HG02588 (cell line): ENCODE data around the gene OVCH1.
"Not testable (repeated sequence)": the region's sequence is repeated elsewhere in the genome, so short reads cannot be mapped to it uniquely, and the experiment has no call there.

Source experiments
- ATAC-seq: cut with Tn5 transposase; IDR thresholded peaks from one replicate; pipeline ENCODE4 v1.9.1; 2021; ENCODE audit warnings: mild to moderate bottlenecking, moderate library complexity; ENCODE audit not compliant: unreplicated experiment

OVCH1 gene

DNA sequence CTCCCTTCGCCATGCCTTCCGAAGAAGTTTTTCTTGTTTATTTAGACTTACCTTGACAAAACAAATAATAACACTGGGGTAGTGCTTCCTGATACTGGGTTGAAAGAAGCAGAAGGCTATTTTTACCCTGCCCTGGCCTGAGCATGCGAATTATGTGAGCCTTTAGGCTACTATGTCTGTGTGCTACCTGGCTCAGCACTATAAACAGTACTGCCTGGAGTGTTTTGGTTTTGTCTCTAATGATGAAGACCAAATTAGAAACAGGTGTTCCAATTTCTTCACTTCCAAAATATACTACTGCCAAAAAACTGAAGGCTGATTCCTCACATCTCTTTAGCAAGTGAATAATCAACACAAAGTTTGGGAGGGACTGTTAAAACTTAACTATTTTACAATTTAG, 7.6 kb upstream of the OVCH1 start:
- ATAC-seq: no peak

DNA sequence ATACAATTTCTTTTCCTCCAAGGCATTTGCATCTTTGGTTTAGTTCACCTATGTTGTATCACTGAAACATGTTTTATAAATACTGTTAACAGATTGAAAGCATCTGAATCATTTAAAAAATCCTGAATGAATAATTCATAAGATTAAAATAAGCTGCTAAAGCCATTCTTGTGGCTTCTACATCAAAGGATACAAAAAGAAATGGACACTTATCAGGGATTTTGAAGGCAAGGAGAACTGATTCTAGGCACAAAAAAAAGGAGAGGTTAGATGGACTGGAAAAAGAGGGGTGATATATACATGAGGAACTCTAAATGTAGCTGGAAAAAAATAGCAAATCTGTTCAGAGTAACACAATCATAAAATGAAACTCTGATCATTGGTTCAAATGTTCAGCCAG, 5.8 kb upstream of the OVCH1 start:
- no peak for ATAC-seq

DNA sequence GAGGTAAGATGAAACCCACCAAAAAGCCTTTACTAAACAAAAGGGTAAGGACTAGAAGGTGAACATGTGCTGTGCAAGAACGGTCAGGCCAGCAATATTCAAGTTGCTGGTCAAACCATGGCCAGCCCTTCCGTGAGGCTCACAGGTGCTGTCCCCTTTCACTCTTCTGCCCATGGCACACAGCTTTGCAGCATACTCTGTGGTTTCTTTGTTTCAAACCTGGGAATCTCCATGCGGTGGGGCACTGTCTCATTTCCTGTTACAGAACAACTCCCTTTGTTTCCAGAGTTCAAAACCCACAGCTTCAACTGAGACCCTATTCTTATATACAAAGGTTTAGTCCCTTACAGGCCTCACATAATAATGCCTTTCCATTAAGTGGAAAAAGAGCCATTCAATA, 1.7 kb upstream of the OVCH1 start:
- ATAC-seq: no peak

DNA sequence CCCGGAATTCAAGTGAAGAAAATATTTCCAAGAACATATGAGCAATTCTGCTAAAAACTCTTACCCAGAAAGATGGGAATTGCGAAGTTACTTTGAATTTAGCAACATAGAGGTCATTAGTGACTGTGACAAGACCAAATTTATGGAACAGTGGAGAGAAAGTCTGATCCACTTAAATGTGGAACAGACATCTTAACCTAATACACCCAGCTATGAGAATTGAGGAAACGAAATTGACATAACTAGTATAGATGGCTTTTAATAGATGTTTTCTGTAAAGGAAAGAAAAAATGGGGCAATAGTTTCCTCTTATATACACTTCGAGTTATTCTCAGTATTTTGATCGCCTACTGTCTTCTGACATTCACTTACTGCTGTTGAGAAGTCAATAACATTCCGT, 4.6 kb downstream of the OVCH1 start:
- ATAC-seq: no peak

DNA sequence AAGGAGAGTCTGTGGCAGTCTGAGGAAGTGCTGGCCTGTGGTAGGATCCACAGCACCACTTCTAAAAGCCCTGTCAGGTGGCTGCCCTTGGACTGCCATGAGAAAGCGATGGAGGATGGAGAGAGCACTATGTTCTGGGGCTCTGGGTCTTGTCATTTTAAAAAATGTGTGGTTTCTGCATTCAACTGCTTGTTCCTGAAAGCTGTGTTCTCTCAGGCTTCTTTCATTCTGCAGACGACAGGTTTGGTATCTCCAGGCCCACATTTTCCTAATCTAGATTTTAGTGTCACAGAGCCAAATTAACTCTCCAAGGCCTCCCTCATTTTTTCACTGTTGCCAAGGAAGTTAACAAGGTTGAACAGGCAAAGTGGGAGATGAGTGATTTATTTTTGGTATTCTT, 10.5 kb downstream of the OVCH1 start:
- no peak for ATAC-seq

DNA sequence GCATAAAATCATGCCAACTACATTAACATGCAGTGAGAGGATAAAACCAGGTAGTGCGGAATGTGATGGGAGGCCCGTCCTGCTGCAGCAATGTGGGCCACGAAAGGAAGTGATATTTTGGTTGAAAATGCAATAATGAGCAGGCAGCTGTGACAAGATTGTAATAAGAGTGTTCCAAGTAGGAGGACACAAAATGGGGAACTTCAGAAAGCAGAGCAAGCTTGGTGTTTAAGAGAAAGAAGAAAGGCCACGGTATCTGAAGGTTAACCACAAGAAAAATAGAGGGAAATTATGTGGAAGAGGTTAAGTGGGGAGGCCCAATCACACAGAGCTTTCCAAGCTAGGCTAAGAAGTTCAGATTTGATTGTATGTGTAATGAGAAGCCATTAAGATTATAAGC, 34.3 kb downstream of the OVCH1 start:
- ATAC-seq: no peak

DNA sequence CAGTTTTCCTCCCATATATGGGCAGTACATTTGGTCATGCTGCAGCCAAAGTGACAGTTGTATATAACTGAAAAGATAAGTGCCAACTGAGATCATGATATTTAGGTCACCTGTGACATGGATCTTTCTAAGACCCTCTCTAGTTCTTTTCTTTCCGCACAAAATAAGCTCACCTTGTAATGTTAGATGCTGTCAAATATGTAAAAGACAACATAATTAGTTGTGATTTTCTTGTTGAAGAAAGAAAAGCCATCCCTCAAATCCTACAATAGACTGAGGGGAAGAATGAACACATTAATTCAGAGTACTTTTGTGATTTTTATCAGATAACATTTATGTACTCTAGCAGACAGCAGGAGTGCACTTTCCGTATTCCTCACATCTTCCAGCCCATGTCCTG, 37.4 kb downstream of the OVCH1 start:
- ATAC-seq: no peak

DNA sequence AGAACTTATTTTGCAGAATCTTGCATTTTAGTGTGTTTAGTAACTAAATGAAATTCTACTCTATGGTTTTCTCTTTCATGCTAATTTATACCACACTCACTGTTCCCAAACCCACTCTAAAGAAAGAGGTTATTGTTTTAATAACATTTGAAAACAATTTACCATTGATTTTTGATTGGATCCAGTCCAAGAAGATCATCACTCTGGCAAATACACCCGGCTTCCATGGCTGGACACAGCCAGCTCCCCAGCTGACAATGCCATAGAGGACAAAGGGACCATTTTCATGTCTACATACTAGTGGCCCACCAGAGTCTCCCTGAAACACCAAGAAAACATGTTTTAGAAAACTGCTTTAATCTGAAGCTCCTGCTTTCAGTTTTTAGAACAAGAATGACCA, 42.4 kb downstream of the OVCH1 start:
- no peak for ATAC-seq

DNA sequence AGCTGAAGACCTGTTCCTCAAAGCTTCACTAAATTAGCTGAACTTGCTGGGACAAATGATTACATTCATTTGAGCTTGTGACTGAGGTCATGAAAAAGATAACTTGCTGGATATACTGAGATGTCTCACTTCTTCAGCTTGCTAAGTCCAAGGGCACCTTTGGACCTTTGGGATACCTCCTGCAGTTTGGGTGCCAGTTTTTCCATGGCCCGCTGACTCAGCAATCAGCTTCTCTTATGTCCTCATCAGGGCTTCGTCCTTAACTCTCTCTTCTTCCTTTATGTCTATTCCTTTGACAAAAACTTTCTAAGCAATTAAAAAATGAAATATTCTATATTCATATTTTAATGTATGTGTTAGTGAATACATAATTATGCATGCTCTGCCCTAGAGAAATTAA, 45.6 kb downstream of the OVCH1 start:
- no peak for ATAC-seq

DNA sequence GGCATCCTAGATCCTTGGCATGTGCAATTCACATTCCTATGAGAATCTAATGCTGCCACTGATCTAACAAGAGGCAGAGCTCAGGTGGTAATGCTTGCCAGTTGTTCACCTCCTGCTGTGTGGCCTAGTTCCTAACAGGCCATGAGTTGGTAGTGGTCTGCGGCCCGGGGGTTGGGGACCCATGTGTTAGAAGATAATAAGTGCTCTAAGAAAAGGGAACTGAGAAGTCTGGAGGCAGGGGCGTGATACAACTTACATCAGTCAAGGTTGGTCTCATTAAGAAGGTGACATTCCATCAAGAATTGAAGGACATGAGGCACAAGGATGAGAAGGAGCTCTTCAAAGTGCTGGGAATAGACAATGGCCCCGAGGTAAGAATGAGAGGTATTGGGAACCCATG, 49.3 kb downstream of the OVCH1 start:
- ATAC-seq: no peak

DNA sequence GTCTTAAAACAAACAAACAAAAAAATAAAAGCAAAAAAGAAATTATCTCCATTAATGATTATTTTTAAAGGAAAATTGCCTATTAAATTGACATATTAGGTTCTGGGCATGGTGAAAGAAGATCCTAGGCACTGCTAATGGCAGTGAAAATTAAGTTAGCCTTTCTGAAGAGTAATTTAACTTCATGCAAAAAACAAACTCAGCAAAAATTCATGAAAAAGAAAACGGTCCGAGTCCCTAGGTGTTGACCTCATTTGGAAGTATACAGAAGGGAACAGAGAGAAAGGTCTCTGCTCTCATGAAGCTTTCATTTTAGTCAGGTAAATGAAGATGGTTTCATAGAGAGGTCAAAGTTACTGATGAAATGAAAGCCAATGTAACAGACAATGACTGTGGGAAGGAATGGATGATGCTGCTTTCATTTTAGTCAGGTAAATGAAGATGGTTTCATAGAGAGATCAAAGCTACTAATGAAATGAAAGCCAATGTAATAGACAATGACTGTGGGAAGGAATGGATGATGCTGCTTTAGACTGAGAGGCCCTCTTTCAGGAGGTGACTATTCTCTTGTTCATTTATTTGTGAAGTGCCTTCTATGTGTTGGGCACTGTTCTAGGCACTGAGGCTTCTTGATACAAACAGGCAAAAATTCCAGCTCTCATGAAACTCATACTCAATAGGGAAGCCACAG, 50.1 kb downstream of the OVCH1 start:
- ATAC-seq: no peak

DNA sequence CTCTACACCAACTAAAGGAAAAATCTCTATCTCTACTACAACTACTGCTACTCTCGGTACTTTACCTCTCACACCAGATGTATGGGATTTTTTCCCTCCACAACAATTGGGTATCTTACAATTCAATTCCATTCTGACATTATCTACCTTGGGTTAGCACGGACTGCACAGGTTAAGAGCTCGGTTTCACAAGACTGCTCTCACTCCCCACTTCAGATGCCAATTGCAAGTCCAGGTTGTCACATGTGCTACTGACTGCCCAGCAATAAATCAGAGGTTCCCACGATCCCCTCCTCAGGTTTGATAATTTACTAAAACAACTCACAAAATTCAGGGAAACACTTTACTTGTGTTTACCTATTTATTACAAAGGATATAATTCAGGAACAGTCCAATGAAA, 58.0 kb downstream of the OVCH1 start:
- no peak for ATAC-seq

DNA sequence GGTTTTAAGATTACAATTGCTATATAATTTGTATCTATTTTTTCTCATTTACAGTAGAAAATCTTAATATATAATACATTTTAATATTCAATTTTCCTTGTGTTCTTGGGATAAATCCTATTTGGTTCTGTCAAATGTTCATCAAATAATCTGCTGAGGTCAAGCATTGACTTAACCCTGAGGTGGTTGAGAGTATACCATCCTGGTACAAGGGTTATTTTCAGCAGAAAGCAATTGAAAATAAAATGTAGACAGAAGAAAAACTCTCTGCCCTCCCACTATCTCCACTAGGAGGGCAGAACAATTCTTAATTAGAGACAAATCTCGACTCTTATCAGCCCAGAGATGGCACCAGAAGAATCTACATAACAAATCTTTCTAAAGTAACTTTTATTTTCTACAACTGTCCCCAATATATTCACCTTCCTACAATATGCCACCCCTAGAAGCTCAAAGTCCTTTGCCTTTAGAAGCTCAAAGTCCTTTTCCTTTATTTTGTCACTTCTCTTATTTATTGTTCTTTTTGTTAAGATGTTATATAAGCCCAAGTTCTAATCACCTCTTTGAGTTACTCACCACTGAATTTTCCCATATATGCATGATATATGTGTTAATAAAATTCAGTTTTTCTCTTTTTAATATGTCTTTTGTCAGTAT, 58.6 kb downstream of the OVCH1 start:
- no peak for ATAC-seq

DNA sequence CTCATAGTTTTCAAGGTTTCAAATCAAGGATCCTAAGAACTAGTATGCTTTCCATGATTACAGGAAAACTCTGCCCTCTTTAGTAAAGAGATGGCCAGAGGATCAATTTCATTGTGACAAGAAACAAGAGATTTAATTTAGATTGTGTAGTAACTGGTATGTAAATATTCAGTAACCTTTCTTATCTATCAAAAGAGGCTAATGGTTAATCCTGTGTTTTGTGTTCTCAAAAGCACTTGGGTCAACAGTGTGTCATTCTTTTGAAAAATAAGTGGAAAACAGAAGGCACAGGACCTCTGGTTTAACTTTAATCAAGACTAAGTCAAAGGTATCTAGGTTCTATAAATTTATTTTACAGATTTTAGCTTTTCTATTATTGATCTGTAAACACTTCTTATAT, 59.9 kb downstream of the OVCH1 start:
- ATAC-seq: no peak

DNA sequence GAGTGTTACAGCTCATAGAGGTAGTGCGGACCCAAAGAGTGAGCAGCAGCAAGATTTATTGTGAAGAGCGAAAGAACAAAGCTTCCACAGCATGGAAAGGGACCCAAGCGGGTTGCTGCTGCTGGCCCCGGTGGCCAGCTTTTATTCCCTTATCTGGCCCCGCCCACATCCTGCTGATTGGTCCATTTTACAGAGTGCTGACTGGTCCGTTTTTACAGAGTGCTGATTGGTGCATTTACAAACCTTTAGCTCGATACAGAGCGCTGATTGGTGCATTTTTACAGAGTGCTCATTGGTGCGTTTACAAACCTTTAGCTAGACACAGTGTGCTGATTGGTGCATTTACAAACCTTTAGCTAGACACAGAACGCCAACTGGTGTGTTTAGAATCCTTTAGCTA, 60.7 kb downstream of the OVCH1 start:
- ATAC-seq: not testable (repeated sequence)

DNA sequence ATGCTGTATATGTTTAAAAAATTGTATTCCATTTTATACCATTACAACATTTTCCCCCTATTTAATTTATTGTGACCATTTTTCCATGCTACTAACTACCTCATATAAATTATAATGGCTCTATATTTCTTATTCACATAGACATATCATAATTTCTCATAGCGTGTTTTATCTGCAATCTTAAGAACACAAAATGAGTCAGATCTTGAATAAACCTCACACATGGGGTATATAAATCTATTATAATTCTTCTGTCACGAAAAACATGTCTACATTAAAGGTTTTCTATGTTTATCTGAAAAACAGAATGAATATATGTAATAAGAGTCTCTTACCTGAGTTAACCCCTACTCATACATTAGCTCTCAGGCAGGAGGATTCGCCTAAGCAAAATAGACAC, 66.0 kb downstream of the OVCH1 start:
- no peak for ATAC-seq

DNA sequence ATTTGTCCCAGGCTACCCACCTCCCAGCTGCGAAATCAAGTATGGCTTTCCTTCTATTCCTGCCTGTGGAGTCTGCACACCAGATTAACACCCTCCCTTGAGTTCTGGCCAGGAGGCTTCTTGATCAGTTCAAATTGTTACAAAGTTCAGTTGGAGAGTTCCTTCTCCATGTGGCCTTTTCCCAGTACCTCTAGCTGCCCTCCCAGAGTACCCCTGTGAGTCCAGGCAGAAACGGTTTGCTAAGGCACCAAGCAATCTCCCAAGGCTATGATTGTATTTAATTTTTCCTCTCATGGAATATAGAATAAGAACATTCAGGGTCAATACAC, 66.8 kb downstream of the OVCH1 start:
- ATAC-seq: no peak

DNA sequence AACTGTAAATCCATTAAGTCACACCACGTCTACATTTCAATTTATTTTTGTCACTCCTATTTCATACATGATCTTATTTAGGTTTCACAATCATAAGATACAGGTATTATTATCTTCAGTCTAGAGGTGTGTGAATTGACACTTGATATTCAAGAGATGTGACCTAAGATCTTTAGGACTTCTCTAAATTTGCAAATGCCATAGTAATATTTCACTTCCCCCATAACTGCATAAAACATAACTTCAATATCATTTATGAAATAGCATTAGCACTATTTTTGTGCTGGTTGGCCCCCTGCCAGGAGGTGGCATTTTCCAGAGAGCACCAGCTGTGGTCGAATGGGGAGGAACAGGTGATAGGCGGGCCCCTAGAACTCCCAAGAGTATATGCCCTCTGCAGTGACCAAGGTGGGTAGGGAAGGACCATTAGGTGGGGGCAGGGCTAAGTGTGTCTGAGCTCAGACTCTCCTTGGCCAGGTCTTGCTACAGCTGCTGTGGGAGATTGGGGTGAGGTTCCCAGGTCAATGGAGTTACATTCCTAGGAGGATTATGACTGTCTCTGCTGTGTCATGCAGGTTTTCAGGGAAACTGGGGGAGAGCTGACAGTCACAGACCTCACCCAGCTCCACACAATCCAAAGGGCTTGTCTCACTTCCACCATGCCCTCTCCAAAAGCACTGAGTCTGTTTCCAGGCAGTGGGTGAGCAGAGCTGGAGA, 67.3 kb downstream of the OVCH1 start:
- no peak for ATAC-seq

DNA sequence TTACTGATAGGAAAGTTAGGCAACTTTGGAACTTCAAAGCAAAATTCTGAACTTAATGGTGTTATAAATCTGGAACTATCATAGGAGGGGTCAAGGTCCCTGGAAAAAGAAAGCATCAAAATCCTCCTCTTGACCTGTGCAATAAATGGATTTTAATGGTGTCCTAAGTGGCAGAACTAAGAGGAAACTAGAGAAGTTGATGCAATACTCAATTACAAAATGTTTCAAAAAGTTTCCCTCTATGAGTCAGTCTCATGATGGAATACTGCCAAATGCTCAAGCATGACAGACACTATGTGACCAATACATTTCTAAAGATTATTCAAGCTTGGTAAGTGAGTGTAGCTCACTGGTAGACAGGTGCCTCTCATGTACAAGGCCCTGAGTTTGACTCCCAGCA, 68.9 kb downstream of the OVCH1 start:
- ATAC-seq: no peak

DNA sequence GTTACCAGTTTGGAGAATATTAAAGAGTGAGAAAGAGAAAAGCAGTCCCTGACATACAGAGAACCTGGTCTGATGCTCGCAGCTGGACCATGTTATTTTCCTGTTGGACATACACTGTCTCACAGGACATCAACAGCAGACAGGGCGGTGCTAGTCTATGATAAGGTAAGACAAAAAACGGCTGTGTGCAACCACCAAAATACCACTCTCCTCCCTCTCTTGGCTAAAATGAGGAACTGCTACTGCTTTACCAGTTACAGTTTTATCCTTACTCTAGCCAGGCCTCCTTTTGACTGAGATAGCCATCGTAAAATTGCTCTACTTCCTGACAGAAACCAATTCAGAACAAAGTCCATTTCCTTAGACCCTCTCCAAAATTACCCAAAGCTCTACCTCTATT, 69.5 kb downstream of the OVCH1 start:
- ATAC-seq: peak; percentile 99

DNA sequence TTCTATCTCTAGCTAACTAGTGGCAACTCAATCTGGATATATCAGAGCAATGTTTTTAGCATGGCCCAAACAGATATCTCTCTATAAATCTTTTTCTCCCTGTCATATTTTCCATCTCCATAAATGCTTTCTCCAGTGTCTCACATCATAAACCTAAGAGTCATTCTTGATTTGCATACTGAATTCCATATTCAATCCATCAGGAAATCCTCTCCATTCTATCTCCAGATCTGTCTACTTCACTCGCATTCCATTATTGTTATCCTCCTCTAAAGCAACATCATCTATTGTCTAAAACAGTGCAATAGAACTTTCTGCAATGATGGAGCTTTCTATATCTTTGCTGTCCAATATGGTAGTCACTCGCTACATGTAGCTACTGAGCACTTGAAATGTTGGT, 71.0 kb downstream of the OVCH1 start:
- no peak for ATAC-seq

DNA sequence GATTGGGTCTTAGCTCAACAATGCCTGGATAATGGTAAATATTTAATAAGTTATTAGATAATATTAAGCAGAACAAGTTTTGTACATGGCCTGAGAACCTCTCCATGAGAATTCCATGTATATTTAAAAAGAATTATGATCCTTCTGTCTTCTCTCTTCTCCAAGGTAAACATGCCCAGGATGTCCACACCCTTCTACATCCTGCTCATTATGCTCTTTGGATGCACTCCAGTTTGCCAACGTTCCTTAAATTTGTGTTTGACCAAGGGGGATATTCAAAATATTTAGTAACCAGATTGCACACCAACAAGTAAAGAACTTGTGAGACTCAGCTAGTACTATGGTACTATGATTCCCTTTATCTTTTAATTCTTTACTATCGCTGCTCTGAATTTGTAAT, 71.8 kb downstream of the OVCH1 start:
- no peak for ATAC-seq

DNA sequence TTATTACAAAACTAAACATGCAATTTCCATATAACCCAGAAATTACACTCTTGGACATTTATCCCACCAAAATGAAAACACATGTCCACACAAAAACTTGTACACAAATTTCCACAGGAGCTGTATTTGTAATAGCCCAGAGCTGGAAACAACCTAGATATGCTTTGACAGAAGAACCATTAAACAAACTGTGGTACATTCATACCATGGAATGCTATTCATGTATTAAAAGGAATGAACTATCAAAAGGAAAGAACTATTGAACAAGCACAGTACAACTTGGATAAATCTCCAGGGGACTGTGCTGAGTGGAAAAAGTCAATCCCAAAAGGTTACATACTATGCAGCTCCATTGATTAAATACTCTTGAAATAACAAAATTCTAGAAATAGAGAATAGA, 80.7 kb downstream of the OVCH1 start:
- no peak for ATAC-seq
